IPS DF 4.7 (cell line): Measurements from ENCODE around the gene MYBBP1A.

Experiments used
- DNase-seq: peaks from one replicate; pipeline ENCODE4 v3.0.0-alpha.2; 2013; ENCODE audit warnings: low spot score; ENCODE audit errors: extremely low read depth

The MYBBP1A gene

DNA sequence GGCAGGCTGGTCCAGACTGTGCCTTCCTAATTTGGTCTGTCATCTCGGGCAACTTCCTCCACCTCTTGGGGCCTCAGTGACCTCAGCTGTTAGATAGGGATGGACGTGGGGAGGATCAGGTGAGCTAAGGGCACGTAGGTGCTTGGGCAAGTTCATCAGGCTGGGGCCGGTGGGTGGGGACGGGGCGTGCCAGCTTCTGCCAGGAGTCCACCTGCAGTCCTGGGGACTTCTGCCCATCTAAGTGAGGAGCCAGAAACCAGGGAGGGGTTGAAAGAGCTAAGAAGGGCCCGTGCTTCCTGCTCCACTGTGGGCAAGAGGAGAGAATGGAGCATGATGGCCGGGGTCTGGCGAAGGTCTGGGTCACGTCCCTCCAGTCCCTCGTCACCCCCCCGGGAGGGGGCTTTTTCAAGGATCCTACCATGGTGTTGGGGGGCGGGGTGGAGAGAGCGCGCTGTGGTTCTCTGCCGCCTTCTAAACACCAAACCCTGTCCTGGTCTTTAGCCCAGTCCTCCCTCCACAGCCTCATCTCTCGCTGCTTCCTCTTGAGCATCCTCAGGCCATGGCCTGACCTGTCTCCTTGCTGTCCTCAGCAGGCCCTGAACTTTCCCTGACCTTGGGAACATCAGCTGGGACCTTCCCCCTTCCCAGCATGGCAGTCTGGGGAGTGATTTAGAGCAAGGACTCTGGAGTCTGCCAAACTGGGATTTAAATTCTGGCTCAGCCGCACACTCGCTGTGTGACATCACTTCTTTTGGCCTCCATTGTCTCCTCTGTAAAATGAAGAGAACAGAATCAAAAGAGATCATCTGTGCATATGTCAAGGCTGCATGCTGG is 34.9 kb downstream of the MYBBP1A start:
- no peak for DNase-seq

DNA sequence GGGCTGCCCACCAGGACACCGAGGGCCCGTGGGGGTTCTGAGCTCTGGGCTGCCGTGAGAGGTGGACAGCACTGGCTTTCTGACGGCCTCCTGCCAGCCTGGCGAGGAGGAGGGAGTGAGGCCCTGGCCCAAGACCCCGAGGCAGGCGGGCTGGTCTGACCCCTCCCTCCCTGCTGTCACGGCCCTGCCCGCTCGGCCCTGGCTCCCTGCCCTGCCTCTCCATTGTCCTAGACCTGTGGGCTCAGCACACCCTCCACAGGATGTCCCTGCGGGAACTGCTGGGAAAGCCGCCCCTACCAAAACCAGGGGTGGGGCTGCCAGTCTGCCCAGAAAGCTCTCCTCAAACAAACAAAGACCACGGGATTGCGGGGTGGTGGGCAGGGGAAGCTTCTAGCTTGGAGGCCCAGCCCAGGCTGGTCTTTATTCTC is 35.8 kb downstream of the MYBBP1A start:
- DNase-seq, result no peak

DNA sequence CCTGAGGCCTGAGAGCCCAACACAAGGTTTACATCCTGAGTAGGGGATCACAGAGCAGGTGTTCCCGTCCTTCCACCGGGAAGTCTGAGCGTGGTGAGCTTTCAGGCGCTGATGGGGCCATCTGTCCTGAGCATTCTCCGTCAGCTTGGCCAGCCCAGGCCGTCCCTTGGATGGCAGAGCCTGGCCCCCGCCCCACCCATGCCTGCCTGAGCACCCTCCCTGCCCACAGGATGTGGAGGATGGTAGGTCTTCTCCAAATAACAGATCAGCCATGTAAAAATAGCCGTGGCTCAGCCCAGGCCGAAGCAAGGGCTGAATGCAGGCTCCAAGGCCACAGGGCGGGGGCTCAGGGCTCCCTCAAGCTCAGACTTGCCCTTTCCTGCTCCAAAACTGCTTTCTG is 36.3 kb downstream of the MYBBP1A start:
- no peak for DNase-seq

DNA sequence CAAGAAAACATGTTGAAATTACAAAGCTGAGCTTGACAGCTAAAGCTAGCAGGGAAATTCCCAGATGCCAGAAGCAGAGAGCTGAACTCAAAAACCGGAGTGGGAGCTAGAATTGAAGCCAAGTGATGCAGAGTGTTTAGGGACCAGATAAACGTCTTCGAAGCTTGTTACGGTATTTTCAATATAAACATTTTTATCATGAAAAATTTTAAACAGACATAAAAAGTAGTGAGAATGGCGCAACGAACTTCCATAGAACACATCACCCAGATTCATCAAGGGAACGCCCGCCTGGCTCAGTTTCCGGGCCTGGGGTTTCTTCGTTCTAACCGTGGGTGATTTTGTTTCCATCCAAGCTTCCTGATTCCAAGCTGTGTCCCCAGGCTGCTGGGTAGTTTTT is 38.4 kb downstream of the MYBBP1A start:
- no peak for DNase-seq

DNA sequence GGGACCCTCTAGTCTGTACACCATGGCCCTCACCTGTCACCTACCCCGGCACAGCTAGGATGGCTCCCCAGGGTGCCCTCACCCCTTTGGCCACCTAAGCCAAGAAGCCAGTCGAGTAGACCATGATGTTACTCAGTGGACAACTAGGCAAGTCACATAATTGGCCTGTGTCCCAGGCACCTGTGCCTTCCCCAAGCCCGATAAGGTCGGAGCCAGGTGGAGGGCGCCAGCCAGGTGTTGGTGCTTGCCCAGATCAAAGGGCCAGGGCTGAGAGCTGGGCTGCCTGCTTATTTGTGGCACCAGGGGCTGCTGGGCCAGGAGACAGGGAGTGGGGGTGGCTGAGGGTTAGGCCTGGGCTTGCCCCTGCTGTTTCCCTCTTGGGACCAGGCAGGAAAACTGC is 39.7 kb downstream of the MYBBP1A start:
- DNase-seq, result no peak

DNA sequence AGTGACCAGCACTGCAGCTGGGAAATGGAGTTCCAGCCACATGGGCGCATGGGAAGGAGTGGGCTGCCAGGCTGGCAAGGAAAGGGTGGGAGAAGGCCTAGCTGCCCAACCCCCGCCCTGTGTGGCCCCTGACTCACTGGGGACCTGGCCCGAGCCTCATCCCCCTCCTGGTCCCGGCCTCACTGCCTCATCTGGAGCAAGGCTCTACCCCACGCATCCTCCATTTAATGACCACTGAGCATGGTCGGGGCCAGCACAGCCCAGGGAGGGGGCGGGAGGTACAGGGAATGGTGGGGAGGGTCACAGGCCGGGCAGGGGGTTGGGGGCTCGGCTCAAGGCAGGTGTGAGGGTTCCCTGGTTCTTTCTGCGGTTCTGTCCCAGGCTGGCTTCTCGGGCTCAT is 40.4 kb downstream of the MYBBP1A start:
- no peak for DNase-seq

DNA sequence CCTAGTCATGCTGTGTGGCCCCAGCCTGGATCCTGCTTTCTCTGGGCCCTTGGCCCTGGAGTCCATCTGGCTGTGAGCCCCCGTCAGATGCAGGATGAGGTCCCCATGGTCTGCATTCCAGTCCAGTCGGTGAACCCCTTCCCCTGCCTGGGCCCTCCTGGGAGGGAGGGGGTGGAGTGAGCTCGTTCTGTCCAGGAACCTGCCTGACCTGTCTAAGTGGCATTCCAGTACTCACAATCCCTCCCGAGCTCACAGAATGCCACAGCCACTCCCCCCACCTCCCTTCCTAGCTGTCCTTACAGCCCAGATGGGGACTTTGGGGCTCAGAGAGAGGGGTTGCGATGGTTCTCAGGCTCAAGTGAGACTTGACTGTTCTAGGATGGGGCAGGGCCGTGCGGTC is 41.0 kb downstream of the MYBBP1A start:
- DNase-seq, result no peak

DNA sequence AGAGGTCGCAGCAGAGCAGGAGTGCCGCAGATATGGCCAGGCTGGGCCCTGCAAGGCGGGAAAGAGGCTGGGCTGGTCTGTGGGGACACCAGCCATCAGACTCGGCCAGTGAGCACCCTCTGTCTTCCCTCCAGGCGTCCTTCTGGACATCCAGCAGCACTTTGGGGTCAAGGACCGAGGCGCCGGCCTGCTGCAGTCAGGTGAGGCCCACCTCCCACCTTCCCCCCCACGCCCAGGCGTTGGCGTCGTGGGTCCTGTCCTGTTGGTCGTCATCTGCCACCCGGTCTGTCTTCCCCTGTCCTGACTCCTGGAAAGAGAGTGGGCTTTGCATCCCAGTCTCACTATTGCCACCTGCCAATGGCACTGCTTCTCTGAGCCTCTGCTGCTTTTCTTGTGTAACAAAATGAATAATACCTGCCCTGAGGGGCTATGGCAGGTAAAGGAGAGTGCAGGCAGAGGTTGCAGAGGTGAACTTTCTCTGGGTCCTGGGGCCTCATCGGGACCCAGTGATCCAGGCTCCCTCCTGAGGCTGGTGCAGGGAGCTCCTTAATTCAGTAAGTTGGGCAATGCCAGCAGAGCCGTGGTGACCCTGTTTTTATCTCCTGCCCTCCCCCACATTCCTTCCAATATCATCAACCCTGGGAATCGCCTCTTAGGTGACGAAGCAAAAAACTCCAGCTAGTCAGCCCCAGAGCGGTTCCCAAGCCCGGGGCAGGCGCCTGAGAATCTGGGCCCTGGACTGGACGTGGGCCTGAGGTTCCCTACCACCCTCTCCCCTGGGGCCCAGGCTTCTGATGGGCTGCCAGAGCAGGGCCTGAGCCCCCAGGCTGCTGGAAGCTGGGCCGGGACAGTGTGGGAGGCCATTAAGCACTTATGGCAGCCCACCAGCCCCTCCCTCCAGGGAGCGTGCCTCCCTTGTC is 41.8 kb downstream of the MYBBP1A start:
- DNase-seq, result no peak

DNA sequence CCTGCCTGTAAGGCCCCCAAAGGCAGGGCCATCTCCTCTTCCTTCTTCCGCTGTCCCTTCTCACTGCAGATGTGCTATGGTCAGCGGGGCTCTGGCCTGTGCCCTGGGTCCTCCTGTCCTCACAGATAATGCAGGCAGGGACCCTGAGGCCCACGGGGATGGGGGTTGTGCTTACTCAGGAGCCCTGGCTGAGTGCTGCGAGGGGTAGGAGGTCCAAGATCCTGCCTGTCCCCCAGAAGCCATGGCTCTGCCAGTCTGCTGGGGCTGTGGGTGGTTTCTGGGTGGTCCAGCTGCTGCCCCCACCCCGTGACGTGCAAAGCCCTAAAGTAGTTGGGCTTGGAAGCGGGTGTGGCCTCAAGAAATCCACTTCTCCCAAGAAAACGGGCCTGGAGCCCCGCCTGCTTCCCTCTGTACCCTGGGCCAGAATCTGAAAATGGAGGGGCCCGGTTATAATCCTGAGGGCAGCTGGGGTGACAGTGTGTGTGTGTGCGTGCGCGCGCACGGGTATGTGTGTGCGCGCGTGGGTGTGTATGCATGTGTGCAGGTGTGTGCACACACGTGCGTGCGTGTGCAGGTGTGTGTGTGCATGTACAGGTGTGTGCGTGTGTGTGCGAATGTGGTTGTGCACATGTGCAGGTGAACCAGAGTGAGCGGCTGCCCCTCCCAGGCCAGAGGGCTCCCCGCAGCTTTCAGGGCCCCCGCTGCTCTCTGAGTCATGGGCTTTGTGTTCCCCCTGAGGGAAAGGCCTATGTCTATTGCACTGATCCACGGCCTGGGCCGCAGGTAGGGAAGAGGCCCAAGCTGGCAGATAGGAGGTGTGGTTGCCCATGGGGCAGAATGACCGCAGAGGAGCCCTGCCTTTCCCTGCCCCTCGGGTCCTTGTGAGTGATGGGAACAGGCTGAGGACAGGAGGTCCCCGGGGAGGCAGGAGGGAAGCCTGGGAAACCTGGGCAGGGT is 42.8 kb downstream of the MYBBP1A start:
- DNase-seq, result no peak

DNA sequence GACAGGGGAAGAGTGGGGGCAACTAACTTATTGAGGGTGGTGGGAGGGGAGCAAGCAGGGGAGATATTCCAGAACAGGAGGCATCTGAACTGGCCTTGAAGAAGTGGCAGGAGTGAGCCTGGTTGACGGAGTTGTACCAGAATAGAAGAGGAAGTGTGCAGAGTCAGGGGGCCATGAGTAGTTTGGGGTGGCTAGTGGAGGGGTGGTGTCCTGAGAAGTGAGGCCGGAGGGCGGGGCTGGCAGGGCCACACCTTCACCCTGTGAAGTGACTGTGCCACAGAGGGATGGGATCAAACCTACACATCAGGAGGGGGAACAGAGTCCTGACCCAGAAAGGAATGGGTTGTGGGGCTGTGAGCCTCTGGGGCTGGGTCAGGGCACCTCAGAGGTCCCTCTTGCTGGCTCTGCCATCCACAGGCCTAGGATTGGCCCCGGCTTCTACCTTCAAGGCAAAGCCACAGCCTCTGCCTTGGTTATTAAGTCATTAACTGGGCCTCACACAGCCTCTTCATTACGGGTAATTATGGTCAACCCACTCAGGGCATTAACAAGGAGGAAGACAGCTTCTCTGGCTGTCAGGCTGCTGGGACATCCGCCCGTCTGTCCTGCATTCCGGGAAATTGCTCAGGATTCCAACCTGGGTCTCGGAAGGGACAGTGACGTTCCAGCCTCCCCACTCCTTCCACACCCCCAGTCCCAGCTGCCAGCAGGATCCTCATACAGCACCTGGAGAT is 43.8 kb downstream of the MYBBP1A start:
- DNase-seq, result no peak

DNA sequence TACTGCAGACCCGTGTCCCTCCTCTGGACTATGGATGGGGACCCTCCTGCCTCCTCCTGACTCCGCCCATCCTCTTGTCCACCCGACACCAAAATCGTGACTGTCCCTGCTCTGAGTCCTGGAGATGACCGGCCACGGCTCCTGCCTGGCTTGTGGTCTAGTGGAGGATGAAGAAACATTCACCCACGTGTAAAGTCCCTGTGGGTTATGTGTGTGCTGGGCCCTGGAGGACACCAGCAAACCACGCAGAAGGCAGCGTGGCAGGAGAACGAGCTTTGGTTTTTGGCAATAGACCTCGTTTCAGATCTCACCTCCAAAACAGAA is 44.6 kb downstream of the MYBBP1A start:
- no peak for DNase-seq

DNA sequence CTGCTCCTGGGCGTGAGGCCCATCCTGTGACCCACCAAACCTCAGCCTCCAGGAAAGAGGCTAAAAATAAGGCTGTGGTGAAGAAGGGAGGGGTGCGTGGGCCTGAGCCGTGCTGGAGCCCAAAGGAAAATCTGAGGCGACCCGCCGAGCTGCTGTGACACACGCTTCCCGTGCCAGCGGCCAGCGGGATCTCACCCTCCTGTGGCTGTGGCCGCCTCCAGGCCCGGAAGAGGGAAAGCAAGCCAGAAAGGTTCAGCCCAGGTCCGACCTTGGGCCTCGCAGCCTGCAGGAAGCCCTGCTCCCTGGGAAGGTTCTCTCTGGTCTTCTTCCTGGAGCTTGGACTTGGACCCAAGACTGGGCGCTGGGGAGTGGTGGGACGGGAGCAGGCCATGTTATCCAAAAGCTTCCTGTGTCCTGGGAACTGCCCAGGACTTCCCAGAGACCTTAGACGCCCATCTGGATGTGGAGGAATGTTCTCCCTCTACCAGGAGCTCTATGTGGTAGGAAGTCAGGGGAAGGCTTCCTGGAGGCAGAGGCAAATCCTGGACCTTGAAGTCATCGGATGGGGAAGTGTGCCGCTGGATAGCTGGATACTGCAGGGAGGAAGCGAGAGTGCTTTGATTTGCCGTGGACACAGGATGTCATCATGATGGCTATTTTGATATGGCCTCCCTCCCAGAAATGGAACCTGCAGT is 45.1 kb downstream of the MYBBP1A start:
- no peak for DNase-seq

DNA sequence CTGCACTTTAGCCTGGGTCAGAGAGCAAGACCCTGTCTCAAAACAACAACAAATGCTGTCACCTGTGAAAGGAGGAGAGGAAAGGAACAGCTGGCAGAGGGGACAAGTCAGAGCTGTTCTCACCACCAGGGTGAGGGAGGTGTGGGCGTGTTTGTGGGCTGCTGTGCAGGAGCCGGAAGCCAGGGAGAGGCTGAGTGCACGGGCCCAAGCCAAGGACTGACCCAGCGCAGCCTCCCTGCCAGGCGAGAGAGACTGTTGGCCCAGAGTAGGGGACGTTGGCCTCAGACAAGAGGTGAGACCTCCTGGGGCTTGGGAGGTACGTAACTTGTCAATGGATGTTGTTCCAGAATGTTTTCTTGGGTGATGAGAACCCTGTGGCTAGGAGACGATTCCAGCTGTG is 45.8 kb downstream of the MYBBP1A start:
- no peak for DNase-seq

DNA sequence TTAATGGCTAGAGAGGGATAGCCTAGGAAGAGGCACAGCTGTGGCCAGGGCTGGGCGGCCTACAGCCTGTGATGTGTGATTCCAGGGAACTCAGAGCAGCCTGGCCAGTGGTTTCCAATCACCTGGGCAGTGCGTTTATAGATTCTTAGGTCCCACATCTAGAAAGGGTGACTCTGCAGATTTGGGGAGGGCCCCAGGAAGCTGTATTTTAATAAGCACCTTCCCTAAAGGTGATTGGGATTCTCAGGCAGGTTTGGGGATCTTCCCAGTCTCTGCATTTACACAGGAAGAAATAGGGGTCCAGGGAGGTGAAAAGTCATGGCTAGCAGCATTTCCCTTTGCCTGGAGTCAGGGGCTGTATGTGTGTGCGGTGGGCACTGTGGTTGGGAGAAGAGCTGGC is 47.0 kb downstream of the MYBBP1A start:
- no peak for DNase-seq

DNA sequence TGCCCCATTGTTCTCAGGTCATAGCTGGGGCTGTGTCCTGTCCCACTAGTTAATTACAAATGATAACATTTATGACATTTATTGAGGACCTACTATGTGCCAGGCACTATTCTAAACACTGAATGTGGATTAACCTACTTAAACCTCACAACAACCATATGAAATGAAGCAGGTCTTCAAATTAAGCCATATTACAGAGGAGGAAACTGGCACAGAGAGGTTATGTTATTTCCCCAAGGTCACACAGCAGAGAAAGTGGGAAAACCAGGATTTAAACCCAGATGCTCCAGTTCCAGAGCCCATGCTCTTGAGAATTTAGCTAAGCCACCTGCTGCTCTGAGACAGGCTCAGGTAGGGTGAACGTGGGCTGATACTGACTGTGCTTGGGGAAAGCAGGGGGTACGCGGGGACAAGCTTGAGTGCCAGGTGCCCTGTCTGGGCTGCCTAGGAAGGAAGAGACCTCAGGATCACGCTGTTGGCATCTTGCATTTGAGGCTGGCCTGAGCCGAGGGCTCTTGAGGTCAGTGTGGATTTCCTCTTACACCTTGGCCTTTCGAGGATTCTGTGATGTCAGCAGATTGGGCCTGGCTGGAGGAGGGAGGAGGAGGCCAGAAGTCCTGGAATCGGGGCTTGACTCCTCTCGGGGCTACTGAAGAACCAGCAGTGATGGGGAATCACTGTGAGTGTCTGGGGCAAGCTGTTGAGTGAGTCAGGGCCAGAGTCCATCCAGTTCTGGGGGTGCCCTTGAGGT is 47.6 kb downstream of the MYBBP1A start:
- no peak for DNase-seq

DNA sequence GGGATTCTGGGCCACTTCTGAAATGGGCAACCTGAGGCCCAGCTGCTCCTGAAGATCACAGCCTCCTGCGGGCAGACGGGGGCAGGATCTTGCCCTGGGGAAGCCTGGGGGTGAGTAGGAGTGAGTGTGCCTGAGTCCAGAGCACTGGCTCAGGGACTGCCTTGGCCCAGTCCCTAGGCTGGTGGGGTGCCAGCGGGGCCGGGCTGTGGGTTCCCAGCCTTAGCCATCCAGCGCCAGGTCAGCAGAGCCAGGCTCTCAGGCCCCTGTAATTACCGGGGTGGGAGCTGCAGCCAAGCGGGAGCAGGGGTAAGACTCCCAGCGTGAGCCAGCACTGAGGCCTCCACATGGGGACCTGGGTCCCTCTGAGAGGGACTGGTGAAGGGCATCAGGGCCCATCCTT is 48.3 kb downstream of the MYBBP1A start:
- DNase-seq, result no peak

DNA sequence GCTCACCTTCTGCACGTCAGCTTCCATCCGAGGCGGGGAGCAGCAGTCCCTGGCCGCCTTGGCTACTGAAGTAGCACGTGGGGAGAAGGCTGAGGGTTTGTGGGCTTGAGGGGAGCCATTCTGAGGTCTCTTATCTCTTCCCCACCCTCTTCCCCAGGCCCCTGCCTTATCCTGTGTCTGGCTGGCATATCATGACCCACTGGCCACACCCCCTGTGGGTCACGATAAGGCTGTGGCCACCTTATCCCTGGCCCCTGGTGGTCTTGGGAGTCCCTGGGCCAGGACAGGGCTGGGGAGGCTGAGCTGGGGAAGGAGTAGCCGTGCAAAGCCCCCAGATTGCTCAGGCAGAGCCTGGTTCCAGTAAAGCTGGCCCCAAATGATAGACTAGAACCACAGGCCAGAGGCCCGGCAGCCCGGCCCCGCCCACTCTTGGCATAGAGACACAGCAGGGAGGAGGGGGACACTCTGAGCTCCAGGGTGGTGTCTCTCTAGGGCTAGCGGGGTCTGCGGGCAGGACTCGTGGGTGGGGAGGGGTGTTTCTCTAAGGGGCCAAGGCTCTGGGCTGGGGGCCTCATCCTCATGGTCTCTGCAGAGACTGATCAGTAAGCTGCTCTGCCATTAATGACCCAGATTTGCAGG is 48.9 kb downstream of the MYBBP1A start:
- DNase-seq, result no peak

DNA sequence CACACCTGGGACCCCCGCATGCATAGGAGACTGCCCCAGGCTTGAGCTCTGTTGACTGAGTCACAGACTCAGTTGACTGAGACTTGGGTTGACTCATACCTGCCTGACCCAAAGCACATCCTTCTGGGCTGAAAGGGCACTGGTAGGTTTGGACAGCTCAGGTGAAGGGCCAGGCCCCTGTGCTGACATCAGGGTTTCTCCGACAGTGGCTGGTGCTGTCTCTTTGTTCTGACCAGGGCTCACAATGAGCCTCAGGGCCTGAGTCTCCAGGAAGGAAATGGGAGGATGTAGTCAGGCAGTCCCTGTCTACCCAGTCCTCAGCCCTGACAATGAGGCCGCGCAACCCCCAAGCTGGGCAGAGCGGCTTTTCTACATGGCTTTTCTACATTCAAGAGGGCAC is 50.0 kb downstream of the MYBBP1A start:
- no peak for DNase-seq

DNA sequence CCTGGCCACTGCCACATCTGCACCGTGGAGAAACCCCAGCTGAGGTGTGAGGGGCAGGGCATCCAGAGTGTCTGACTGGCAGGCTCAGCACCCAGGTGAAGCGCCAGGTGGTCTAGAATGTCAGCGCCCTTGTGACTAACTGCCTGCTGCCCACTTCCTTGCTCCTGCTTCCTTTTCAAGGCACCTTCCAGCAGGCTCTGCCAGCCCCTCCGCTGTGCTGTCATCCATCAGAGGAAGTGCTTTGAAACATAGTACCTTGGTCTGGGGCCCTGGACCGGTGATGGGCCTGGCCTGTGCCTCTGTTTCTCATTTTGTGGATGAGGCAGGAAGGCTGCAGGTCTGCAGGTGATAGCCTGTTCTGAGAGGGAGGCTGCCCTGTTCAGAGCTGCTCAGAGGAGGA is 51.0 kb downstream of the MYBBP1A start:
- no peak for DNase-seq
